Measurements from ENCODE around the gene METTL2A. TPM values are rescaled to one million over a fixed set of nuclear protein-coding genes. Genes with fewer than 3 reads are reported as not detected.
A peak's percentile ranks its signal among the peaks of the same experiment; 100 is the strongest.
"Not testable (repeated sequence)": the region's sequence is repeated elsewhere in the genome, so short reads cannot be mapped to it uniquely, and the experiment has no call there.

METTL2A gene
- total RNA-seq, result 22.4 and 29.5 TPM in 2 replicates

- peak; percentile 86 for DNase-seq (ENCODE audit: low read depth)
These were observed at the start of gene METTL2A for GRCh38 chr17:62423647-62424461. Gene METTL2A (plus strand): TSS chr17:62423897. CDS start chr17:62423903, 6 bp downstream.

DNA sequence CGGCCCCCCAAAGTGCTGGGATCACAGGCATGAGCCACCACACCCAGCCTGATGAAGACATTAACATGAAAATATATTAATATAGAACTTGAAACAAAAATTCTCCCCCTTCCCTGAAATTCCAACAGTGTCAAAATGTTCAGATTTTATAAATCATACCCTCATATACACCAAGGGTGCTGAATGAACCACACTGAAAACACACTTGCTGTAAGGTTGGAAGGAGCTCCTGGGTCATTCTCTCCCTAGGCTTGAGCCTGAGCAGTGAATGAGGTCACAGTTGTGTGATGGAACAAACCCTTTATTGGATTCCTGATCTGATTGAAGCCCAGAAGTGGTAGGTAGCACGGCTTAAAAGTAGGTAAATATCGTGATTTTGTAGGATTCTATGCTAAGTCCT is 43.4 kb upstream of the METTL2A start, which contains the start of gene EFCAB3:
TSS of gene EFCAB3 (plus strand) at position 301 of the 400 bp plus-strand sequence. CDS start 2,427 bp downstream, outside the sequence.
- no peak for DNase-seq (ENCODE audit: low read depth)

GRCh38 chr17:62381561-62381960 is 42.1 kb upstream of the METTL2A start:
- no peak for DNase-seq (ENCODE audit: low read depth)

GRCh38 chr17:62388856-62389255 is 34.8 kb upstream of the METTL2A start:
- DNase-seq (ENCODE audit: low read depth), result no peak

DNA sequence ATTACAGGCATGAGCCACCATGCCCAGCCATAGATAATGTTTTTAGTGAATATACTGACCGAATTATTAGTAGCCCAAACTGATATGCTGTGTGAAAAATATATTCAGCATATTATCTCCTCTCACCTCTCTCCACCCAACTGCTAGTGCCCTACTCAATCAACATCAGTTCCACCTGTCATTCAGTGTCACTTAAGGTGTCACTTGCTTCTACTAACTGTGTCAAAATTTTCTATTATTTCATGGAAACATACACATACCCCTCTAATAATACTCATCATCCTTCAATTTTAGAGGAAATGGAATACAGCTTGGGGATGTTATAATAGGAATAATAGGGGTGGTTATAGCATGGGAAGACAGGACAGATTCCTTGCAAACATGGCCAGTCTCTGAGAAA is 30.8 kb upstream of the METTL2A start:
- no peak for DNase-seq (ENCODE audit: low read depth)

- DNase-seq (ENCODE audit: low read depth), result no peak
These were observed 24.8 kb upstream of the METTL2A start for GRCh38 chr17:62398891-62399290.

DNA sequence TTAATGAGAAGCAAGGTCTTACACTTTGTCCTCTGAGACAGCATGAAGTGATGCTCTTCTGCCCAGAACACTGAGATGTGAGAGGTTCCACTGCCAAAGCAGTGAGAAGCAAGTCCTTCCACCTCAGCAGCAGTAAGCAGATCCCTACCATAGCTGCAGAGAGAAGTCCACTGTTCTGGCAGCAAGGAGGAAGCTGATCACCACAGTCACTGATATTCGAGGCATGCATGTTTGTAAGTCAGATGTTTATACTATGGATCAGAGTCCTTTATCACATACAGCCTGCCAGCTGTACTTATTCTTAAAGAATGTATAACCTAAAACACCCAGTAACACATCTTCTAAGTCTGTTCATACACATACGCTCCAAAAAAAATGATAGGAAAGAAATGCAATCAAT is 18.2 kb upstream of the METTL2A start:
- no peak for DNase-seq (ENCODE audit: low read depth)

DNA sequence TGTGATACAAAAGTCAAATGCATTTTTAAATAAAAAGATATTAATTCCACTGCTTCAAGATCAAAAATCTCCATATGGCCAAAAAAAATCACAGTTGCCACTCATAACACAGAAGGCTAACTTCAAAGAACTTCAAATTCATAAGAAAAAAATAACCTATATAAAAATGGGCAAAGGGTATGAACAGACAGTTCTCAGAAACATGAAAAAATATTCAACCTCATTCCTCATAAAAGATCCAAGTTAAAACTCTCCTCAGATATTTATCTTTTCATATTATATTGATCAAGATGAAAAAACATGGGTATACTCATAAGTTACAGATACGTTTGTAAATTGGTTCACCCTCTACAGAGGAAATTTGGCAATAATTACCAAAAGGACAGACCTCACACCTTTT is 10.6 kb upstream of the METTL2A start:
- not testable (repeated sequence) for DNase-seq (ENCODE audit: low read depth)

GRCh38 chr17:62426214-62426613 is 2.5 kb downstream of the METTL2A start:
- not testable (repeated sequence) for DNase-seq (ENCODE audit: low read depth)

- not testable (repeated sequence) for DNase-seq (ENCODE audit: low read depth)
These were observed 11.6 kb downstream of the METTL2A start for GRCh38 chr17:62435251-62435650.

- DNase-seq (ENCODE audit: low read depth), result not testable (repeated sequence)
These were observed 17.5 kb downstream of the METTL2A start for GRCh38 chr17:62441181-62441580.

- DNase-seq (ENCODE audit: low read depth), result no peak
These were observed 20.4 kb downstream of the METTL2A start for GRCh38 chr17:62444063-62444462.

- DNase-seq (ENCODE audit: low read depth), result not testable (repeated sequence)
These were observed 22.1 kb downstream of the METTL2A start for GRCh38 chr17:62445791-62446190.

DNA sequence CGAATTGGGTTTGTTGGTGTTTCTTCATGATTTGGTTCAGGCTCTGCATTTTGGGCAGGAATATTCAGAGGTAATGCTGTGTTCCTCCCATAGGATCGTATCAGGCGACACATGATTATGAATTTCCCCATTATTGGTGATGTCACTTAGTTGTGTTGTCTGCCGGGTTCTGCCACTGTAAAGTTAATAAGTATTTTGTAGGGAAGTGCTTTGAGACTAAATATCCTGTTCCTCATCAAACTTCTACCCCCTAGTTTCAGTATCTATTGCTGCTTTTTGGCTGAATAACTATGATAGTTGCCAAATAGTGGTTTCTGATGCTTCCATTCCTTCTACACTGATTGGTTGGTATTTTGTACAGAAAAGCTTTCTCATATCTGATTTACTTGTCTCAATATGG is 28.5 kb downstream of the METTL2A start:
- not testable (repeated sequence) for DNase-seq (ENCODE audit: low read depth)

- DNase-seq (ENCODE audit: low read depth), result not testable (repeated sequence)
These were observed 29.3 kb downstream of the METTL2A start for GRCh38 chr17:62453041-62453440.

DNA sequence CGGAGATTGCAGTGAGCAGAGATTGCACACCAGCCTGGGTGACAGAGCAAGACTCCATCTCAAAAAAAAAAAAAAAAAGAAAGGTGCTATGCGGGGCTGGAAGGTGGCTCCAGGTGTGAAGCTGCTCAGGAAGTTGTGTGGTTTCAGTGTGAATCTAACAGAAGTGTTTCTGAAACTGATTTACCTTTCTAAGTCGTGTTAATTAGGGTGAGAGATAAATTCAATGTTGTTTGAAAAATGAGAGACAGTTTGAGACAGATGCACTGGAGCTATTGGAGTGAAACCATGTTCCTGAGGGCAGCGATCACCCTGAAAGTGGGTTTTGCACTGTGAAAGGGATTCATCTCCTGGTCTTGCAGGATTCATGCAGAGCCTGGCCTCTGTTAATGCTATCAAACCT is 30.0 kb downstream of the METTL2A start:
- DNase-seq (ENCODE audit: low read depth), result not testable (repeated sequence)

GRCh38 chr17:62454111-62454510 is 30.4 kb downstream of the METTL2A start:
- not testable (repeated sequence) for DNase-seq (ENCODE audit: low read depth)

DNA sequence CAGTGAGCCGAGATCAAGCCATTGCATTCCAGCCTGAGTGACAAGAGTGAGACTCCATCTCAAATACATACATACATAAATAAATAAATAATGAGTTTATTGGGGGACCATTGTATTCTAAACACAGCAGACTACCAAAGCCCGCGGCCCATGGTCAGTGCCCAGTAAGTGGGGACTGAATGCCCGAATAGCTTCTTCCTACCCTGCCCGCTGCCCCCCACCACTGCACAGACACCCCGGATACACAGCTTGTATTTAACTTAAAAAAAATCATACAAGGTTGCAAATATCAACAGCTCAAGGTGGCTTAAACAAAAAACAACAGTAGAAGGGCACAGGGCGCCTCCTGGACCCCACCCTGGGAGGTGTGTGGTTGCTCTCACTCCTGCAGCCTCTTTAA is 32.3 kb downstream of the METTL2A start:
- DNase-seq (ENCODE audit: low read depth), result no peak

GRCh38 chr17:62458483-62458882 is 34.8 kb downstream of the METTL2A start:
- DNase-seq (ENCODE audit: low read depth), result not testable (repeated sequence)

DNA sequence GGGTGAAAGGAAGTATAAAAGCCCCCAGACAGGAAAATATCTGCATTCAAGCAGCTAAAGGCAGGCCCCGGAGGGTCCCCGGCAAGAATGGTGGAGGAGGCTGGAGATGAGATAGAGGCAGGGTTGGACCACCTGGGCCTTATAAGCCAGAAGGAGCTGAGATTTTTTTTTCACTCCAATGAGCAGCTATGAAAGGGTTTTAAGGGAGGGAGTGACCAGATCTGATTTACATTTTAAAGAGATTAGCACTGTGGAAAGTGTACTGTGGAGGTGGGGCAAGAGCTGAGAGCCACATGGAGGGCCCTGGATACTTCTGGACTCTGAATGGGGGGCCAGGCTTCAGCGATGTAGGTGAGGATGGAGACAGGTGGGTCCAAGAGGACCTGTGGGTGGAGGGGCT is 40.7 kb downstream of the METTL2A start:
- not testable (repeated sequence) for DNase-seq (ENCODE audit: low read depth)

GRCh38 chr17:62465271-62465670 is 41.6 kb downstream of the METTL2A start:
- DNase-seq (ENCODE audit: low read depth), result not testable (repeated sequence)

DNA sequence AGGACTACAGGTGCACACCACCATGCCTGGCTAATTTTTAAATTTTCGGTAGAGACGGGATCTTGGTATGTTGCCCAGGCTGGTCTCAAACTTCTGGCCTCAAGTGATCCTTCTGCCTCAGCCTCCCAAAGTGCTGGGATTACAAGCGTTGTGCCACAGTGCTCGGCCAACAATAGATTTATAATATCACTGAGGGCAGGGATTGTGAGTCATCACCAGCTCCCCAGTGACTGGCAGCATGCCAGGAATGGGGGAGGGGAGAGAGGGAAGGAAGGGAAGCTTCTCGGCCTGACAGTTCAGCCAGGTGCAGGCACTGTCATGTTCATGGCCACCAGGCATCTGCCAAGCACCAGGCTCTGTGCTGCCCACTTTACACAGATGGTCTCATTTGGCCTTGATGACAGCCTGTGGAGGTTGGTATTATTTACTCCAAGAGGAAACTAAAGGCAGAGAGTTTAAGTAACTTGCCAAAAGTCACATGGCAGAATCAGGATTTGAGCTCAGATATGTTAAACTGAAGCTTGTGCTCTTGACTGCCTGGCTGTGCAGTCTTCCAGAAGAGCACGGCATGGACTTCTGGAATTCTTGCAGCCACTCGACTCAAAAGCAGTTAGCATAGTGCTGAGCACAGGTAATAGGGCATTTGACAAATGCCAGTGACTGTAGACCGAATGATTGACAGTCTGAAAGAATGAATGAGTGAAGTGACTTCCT is 47.1 kb downstream of the METTL2A start:
- DNase-seq (ENCODE audit: low read depth), result peak; percentile 57

GRCh38 chr17:62471380-62471880 is 47.7 kb downstream of the METTL2A start:
- peak; percentile 77 for DNase-seq (ENCODE audit: low read depth)

Measured in renal cortical epithelial cell (primary cell).